Smooth muscle cell (in vitro differentiated cells): Measurements from ENCODE around the gene TGFBR2. TPM values are rescaled to one million over a fixed set of nuclear protein-coding genes. Genes with fewer than 3 reads are reported as not detected.

ENCODE experiments used
- DNase-seq: peaks from one replicate; lab custom pipeline; 2025; ENCODE audit not compliant: unreplicated experiment; lab: John Stamatoyannopoulos, UW
- H2AFZ ChIP-seq: fragments of 200-600 bp; sonication (generic); 2 replicates; pipeline ENCODE4 v1.6.0; 2016; ENCODE audit warnings: antibody characterized with exemption, low read depth, mild to moderate bottlenecking
- H3F3A ChIP-seq: fragments of 200-600 bp; sonication (generic); 2 replicates; pipeline ENCODE4 v1.6.0; 2017; ENCODE audit warnings: antibody characterized with exemption, low read depth
- H3K27ac ChIP-seq: fragments of 200-600 bp; sonication (generic); 2 replicates; pipeline ENCODE4 v1.5.1; 2016; ENCODE audit warnings: low read depth, mild to moderate bottlenecking
- H3K27me3 ChIP-seq: fragments of 200-600 bp; sonication (generic); 2 replicates; pipeline ENCODE4 v1.6.1; 2016; ENCODE audit warnings: low read depth, mild to moderate bottlenecking
- H3K36me3 ChIP-seq: fragments of 200-600 bp; sonication (generic); 2 replicates; pipeline ENCODE4 v1.5.1; 2016; ENCODE audit warnings: low read depth
- H3K4me1 ChIP-seq: fragments of 200-600 bp; sonication (generic); 2 replicates; pipeline ENCODE4 v1.5.1; 2016; ENCODE audit warnings: low read depth
- H3K4me2 ChIP-seq: fragments of 200-600 bp; sonication (generic); 2 replicates; pipeline ENCODE4 v1.6.0; 2016; ENCODE audit warnings: mild to moderate bottlenecking
- H3K4me3 ChIP-seq: fragments of 200-600 bp; sonication (generic); 2 replicates; pipeline ENCODE4 v1.5.1; 2016; ENCODE audit warnings: mild to moderate bottlenecking
- H3K79me2 ChIP-seq: fragments of 200-600 bp; sonication (generic); 2 replicates; pipeline ENCODE4 v1.6.0; 2016; ENCODE audit warnings: low read depth, mild to moderate bottlenecking
- H3K9ac ChIP-seq: fragments of 200-600 bp; sonication (generic); 2 replicates; pipeline ENCODE4 v1.6.0; 2016; ENCODE audit warnings: low read depth
- H3K9me3 ChIP-seq: fragments of 200-600 bp; sonication (generic); replicated peaks from 2 replicates; pipeline ENCODE4 v1.5.1; 2016; ENCODE audit warnings: low read depth
- H4K20me1 ChIP-seq: fragments of 200-600 bp; sonication (generic); 2 replicates; pipeline ENCODE4 v1.6.0; 2016; ENCODE audit warnings: low read depth
- CTCF ChIP-seq: fragments of 200-600 bp; sonication (generic); IDR thresholded peaks from 2 replicates; pipeline ENCODE4 v1.5.1; 2017; ENCODE audit warnings: borderline replicate concordance, mild to moderate bottlenecking, antibody characterized with exemption; ENCODE audit not compliant: insufficient read depth, poor library complexity, severe bottlenecking
- WGBS: methylation state at CpG from one replicate; pipeline ENCODE4 v1.1.7; 2016; ENCODE audit warnings: low lambda C conversion rate; 5-methylcytosine and 5-hydroxymethylcytosine counted together
- polyA plus RNA-seq: library from polyadenylated mRNA; unstranded; fragments of >200 nt; fragmentation: Nextera tagmentation; extraction: Ambion mirVana; gene quantifications from 2 replicates; pipeline ENCODE4 v1.2.1, GENCODE V29; 2016
- total RNA-seq: library from RNA; depleted of rRNA; stranded (reverse); fragments of >200 nt; gene quantifications from 2 replicates; pipeline ENCODE4 v1.2.3, GENCODE V29; 2014

TGFBR2 gene
- total and polyA plus RNA-seq, 2 experiments from 2014 or later = 39.6 to 53.7 TPM

GRCh38 chr3:30683769-30684168 is 77.4 kb downstream of the TGFBR2 start:
- H3K79me2 ChIP-seq = peaks cover 4% of the 10 kb centered on the region
- no peak for TF ChIP-seq CTCF
- H3K4me3 ChIP-seq = no peak overlapping the region
- H3K36me3 ChIP-seq = no peaks in the 10 kb centered on the region
- 78% methylated on average over 3 of the region's 3 CpGs for WGBS
- peaks cover 24% of the 10 kb centered on the region for H3F3A ChIP-seq
- H2AFZ ChIP-seq = no peak overlapping the region
- H3K9ac ChIP-seq = no peak overlapping the region
- H3K4me1 ChIP-seq = peaks cover 22% of the 10 kb centered on the region
- no peak overlapping the region for H3K27ac ChIP-seq
- no peak overlapping the region for H3K4me2 ChIP-seq
- DNase-seq = no peak
- no peaks in the 10 kb centered on the region for H3K27me3 ChIP-seq
- H4K20me1 ChIP-seq = no peaks in the 10 kb centered on the region
- no peaks in the 10 kb centered on the region for H3K9me3 ChIP-seq

DNA sequence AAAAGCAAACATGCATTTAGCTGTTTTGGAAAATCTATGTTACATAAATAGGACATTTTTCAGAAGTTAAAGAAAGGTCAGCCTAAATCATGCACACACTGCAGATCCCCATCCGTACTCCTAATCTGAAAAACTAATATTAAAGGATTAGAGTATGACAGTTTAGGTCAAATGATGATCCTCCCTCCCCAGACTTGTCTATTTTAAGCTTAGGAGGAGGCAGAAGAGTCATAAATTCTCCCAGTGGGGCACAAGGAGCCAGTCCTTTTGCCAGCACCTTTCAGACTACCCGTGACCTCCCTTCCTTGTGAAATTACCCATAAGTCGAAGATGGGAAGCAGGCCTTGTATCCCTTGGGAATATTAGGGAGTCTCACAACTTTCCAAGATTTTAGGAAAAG is 78.0 kb downstream of the TGFBR2 start:
- no peak for DNase-seq
- 50% methylated on average over 3 of the region's 3 CpGs for WGBS
- TF ChIP-seq CTCF = no peak
- H3K36me3 ChIP-seq = no peaks in the 10 kb centered on the region
- H3K4me3 ChIP-seq = no peak overlapping the region
- no peak overlapping the region for H2AFZ ChIP-seq
- no peak overlapping the region for H3K27ac ChIP-seq
- H4K20me1 ChIP-seq = no peaks in the 10 kb centered on the region
- peaks cover 22% of the 10 kb centered on the region for H3K4me1 ChIP-seq
- no peaks in the 10 kb centered on the region for H3K27me3 ChIP-seq
- peaks cover 23% of the 10 kb centered on the region for H3F3A ChIP-seq
- H3K4me2 ChIP-seq = no peak overlapping the region
- no peaks in the 10 kb centered on the region for H3K9me3 ChIP-seq
- no peak overlapping the region for H3K9ac ChIP-seq
- peaks cover 4% of the 10 kb centered on the region for H3K79me2 ChIP-seq

GRCh38 chr3:30685267-30685667 is 78.9 kb downstream of the TGFBR2 start:
- 91% methylated on average over 2 of the region's 2 CpGs for WGBS
- Histone ChIP-seq H4K20me1 (no peaks in the 10 kb centered on the region), H3K36me3 (no peaks in the 10 kb centered on the region), H3K4me2 (no peak overlapping the region), H3F3A (peaks cover 19% of the 10 kb centered on the region), H3K9me3 (no peaks in the 10 kb centered on the region), H3K27me3 (no peaks in the 10 kb centered on the region), H3K4me3 (no peak overlapping the region), H3K27ac (no peak overlapping the region), H3K4me1 (peaks cover 21% of the 10 kb centered on the region), H3K79me2 (peaks cover 4% of the 10 kb centered on the region), H3K9ac (no peak overlapping the region), H2AFZ (no peak overlapping the region)
- no peak for TF ChIP-seq CTCF
- DNase-seq = no peak

DNA sequence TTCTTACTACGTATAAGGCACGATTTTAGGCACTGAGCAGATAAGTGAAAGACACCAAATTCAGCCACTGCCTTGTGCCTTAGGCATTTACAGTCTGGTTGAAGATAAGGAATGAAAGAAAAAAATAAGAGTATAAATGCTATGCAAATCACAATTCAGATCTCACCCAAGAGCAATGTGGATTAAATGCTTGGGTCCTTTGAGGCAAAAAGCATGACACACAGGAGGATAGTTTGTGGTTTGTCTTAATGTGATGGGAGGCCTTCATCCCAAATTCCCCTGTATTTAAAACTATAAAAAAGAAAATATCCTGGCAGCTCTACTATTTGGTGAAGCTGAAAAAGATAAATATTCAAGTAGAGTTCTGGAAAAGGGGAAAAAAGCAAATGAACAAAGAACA is 79.8 kb downstream of the TGFBR2 start:
- Histone ChIP-seq H3K9me3 (no peaks in the 10 kb centered on the region), H3K27me3 (no peaks in the 10 kb centered on the region), H4K20me1 (no peaks in the 10 kb centered on the region), H3K9ac (no peak overlapping the region), H2AFZ (no peak overlapping the region), H3K27ac (no peak overlapping the region), H3K36me3 (no peaks in the 10 kb centered on the region), H3K79me2 (peaks cover 4% of the 10 kb centered on the region), H3K4me1 (peaks cover 12% of the 10 kb centered on the region), H3K4me3 (no peak overlapping the region), H3K4me2 (no peak overlapping the region), H3F3A (peaks cover 19% of the 10 kb centered on the region)
- no peak for DNase-seq
- 84% methylated on average over 2 of the region's 2 CpGs for WGBS
- TF ChIP-seq CTCF = no peak
